ENCODE results near the gene CACNA1C.

The CACNA1C gene

GRCh38 chr12:2110849-2111566, 58.2 kb downstream of the CACNA1C start:
- H3K4me3 ChIP-seq (ENCODE audit: low read length), result no peak overlapping the region
- no peak for DNase-seq (ENCODE audit: low read depth)
- TF ChIP-seq CTCF (IDR thresholded peaks at IDR 0.05; ENCODE audit: insufficient read depth, low read depth, low read length, missing control alignments), result no peak

GRCh38 chr12:2111826-2112225, 59.0 kb downstream of the CACNA1C start:
- no peak for TF ChIP-seq CTCF (IDR thresholded peaks at IDR 0.05; ENCODE audit: insufficient read depth, low read depth, low read length, missing control alignments)
- no peak overlapping the region for H3K4me3 ChIP-seq (ENCODE audit: low read length)
- DNase-seq (ENCODE audit: low read depth), result no peak

GRCh38 chr12:2112401-2112800, 59.6 kb downstream of the CACNA1C start:
- no peak overlapping the region for H3K4me3 ChIP-seq (ENCODE audit: low read length)
- DNase-seq (ENCODE audit: low read depth), result no peak
- no peak for TF ChIP-seq CTCF (IDR thresholded peaks at IDR 0.05; ENCODE audit: insufficient read depth, low read depth, low read length, missing control alignments)

GRCh38 chr12:2113119-2113912, 60.5 kb downstream of the CACNA1C start:
- no peak for TF ChIP-seq CTCF (IDR thresholded peaks at IDR 0.05; ENCODE audit: insufficient read depth, low read depth, low read length, missing control alignments)
- no peak overlapping the region for H3K4me3 ChIP-seq (ENCODE audit: low read length)
- no peak for DNase-seq (ENCODE audit: low read depth)

- no peak for DNase-seq (ENCODE audit: low read depth)
- H3K4me3 ChIP-seq (ENCODE audit: low read length), result no peak overlapping the region
- no peak for TF ChIP-seq CTCF (IDR thresholded peaks at IDR 0.05; ENCODE audit: insufficient read depth, low read depth, low read length, missing control alignments)
Measured at GRCh38 chr12:2114071-2114470, 61.3 kb downstream of the CACNA1C start.

GRCh38 chr12:2115101-2115845, 62.5 kb downstream of the CACNA1C start:
- H3K4me3 ChIP-seq (ENCODE audit: low read length), result no peak overlapping the region
- no peak for DNase-seq (ENCODE audit: low read depth)
- TF ChIP-seq CTCF (IDR thresholded peaks at IDR 0.05; ENCODE audit: insufficient read depth, low read depth, low read length, missing control alignments), result no peak

Measured in epithelial cell of esophagus (primary cell).